Measurements from ENCODE around the gene RPP14.
"Not testable (repeated sequence)": the region's sequence is repeated elsewhere in the genome, so short reads cannot be mapped to it uniquely, and the experiment has no call there.

RPP14 gene

DNA sequence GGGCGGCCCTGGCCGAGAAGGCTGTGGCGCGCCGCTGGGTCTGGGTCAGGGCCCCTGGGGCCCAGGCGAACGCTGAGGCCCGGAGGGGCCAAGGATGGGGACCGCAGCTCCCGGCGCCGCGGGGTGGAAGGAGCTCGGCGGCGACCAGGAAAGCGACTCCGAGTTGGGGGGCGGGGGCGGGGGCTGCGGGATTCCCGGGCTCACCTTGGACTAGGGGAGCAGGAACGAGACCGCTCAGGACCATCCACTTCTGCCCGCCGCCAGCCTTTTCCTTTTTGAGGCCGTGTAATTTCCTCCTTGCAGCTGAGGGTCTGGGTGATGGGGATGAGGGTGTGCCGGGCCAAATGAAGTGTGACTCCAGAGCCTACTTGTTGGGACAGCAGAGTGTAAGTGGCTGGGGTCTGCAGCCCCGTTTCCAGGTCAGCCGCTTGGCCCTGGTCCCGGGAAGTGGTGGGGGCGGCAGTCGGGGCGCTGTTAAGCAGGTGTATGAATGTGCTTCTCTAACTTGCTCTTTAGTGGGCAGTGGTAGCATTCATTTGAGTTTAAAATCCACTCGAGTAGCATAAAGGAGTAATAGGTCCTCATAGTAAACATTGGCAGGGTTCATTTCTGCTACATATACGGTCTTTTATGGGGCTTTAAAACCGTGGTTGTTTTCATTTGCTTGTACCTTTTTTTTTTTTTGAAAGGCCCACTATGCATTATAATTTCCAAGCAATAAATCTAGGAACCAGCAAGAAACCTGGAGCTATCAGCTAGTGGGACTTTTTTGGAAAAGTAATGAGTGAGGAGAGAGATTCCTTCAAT lies 27.4 kb downstream of the RPP14 start:
- DNase-seq, result peak; percentile 23

DNA sequence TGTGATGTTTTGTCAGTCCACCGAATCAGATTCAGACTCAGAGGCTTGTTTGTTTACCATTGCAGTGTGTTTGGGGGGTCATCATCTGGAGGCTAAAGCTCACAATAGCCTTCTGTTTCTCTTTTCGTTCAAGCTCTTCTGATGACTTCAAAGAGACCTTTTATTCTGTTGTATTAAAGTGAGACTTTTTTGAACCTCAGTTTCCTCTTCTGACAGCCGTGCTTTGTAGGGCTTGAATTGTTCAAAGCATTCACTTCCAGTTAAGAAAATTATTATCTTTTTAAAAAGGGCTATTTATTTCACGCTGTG lies 27.9 kb downstream of the RPP14 start:
- DNase-seq, result no peak

DNA sequence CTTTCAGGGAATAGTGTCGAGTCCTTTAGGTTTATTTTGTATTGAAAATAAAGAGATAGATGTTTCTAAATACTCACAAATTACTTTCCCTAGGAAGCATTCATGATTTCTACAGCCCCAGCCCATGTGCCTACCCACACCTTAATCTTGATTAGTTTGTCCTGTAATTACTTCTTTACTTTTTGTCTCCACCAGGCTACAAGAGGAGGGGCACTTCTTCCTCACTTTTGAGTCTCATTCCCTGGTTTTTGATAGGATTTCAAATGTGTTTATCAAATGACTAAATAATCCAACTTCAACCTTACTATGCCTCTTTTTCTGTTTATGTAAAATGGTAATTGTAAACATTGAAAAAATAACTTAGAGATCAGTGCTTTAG lies 28.4 kb downstream of the RPP14 start:
- no peak for DNase-seq

DNA sequence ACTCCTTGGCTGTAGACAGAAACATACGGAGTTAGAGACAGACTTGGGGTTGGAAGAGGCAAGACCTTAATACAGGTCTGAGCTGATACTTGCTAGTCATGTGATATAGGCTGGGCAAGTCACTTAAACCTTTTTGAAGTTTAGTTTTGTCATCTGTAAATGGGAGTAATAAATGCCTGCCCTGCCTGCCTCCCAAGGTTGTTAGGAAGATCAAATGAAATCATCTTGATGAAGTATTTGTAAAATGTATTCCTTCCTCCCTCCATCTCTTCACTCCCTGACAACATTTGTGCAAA lies 29.6 kb downstream of the RPP14 start:
- no peak for DNase-seq

DNA sequence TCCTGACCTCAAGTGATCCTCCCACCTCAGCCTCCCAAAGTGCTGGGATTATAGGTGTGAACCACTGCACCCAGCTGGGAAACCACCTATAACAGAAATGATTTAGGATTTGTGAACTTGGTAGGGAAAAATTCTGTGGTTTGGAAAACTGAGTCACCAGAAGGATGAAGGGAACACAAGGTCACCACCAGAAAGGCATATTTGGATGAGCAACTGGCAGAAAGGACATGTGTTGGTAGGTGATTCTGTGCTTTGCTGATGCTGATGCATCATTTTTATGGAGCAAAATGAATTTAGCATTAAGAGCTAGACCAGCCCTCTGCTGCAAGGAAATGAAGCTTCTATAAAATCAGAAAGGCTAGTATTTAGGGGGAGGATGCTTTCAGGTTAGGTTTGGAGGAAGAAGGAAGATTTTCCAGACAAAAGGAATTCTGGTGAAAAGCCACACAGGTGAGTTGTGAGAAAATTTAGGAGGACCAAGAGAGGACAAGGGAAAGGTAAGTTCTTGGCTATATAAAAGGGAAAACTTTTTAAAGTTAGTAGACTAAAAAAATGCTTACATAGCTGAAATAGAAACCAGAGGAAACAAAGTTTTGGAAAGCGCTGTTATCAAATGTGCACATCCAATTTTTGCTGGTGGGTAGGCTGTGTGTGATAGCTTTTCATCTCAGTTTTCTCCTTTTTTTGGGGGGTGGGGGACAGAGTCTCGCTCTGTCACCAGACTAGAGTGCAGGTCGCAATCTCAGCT lies 30.3 kb downstream of the RPP14 start:
- DNase-seq, result no peak

DNA sequence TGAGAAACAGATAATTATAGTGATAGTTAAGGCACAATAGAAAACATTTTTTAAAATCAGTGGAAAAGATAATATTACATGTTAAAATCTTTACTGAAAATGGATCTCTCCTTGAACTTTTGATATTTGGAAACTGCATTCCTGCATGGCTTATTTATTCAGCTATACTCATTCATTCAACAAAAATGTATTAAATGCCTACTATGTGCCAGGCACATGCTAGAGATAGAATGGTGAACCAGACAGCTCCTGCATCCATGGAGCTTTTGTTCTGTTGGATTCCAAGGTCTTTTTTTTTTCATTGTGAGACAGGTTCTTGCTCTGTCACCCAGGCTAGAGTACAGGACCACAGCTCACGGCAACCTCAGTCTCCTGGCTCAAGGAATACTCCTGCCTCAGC lies 31.1 kb downstream of the RPP14 start:
- no peak for DNase-seq

DNA sequence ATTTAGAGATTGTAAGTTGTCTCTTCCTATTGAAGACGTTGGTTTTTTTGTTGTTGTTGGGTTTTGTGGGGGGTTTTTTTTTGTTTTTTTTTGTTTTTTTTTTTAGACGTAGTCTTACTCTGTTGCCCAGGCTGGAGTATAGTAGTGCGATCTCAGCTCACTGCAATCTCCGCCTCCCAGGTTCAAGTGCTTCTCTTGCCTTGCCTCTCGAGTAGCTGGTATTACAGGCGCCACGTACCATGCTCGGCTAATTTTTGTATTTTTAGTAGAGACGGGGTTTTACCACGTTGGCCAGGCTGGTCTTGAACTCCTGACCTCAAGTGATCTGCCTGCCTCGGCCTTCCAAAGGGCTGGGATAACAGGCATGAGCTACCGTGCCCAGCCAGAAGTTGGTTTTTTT lies 33.1 kb downstream of the RPP14 start:
- DNase-seq, result not testable (repeated sequence)

DNA sequence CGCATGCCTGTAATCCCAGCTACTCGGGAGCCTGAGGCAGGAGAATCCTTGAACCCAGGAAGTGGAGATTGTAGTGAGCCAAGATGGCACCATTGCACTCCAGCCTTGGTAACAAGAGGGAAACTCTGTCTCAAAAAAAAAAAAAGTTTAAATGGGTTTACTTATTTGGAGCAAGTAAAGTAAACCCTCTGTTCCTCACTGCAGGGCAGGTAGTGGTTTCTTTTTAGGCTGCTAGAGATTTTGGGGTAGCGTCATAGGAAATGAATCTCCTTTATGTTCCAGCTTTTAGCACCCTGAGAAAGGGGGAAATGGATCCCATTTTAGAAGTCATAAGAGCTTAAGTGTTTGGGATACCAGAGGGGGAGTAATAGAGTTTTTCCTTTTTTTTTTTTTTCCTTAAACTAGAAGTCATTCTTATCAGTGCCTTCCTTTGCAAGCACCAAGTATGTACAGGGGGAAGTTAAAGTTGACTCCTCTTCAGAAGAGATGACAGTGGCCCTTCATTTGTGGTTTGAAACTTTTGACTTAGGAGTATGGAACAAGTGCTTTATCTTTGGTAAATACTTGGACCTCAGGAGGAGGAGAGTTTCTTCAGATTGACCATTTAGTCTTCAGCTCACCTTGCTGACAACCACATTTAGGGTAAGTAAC lies 34.7 kb downstream of the RPP14 start:
- DNase-seq, result no peak

DNA sequence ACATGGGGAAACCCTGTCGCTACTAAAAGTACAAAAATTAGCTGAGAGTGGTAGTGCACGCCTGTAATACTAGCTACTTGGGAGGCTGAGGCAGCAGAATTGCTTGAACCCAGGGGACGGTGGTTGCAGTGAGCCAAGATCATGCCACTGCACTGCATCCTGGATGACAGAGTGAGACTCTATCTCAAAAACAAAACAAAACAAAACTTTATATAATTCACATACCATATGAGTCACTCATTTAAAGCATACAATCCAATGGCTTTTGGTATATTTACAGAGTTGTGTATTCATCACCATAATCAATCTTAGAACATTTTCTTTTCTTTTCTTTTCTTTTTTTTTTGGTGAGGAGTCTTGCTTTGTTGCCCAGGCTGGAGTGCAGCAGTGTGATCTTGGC lies 35.3 kb downstream of the RPP14 start:
- no peak for DNase-seq

DNA sequence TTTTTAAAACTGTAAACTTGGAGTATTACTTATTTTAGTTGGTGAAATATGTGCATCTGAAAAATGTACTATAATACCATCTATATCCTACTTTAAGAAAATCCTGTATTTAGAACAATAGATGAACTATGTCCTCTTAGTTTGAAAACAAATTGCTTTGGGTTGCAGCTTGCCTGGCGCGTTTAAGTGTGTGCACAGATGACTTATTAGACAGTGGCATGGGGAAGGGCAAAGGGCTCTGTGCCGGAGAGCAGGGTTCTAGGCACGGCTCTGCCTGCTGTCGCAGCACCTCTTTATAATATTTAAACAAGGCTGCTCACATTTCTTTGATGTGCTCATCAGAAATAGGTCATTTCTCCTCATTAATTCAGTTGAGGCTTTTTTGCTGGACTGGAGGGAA lies 36.6 kb downstream of the RPP14 start:
- no peak for DNase-seq

DNA sequence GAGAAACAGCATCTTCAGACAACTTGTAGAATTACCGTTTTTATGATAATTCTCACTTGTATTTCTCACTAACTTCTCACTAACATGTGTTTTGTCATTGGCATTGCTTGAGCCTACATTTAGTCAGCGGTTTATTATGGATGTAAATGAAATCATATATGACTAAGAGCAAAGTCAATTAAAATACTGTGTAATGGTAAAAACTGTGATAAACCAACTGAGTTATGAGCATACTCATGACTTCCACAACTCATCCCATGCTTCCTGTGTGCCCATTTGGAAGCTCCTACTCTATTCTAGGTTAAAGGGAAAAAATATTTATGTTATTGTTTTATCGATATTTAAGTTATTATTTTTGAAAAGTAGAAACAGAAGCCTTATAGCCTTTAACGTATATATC lies 39.4 kb downstream of the RPP14 start:
- DNase-seq, result no peak

DNA sequence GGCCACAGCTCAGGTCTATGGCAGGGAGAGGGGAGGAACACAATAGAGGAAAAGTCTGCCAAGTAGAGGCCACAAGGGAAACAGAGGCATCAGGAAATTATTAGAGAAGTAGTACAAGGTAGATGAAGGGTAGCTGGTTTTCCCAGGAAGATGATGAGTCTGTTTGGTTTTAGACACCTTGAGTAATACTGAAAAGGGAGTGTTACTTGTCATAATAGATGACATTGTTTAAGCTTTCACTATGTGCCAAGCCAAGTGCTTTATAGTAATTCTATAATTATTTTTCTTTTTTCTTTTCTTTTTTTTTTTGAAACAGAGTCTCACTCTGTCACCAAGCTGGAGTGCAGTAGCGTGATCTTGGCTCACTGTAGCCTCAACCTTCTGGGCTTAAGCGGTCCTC lies 40.3 kb downstream of the RPP14 start:
- DNase-seq, result no peak

DNA sequence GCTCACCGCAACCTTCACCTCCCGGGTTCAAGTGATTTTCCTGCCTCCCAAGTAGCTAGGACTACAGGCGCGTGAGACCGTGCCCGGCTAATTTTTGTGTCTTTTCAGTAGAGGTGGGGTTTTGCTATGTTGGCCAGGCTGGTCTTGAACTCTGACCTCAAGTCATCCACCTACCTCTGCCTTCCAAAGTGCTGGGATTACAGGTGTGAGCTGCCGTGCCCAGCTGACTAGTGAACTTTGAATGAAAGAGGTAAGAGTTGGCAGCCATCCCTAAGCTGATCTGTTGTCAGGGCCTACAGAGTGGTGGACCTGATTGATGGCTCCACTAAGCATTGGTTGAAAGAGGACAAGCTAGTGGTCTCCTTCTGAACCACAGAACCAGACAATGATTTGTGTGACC lies 41.9 kb downstream of the RPP14 start:
- DNase-seq, result no peak

DNA sequence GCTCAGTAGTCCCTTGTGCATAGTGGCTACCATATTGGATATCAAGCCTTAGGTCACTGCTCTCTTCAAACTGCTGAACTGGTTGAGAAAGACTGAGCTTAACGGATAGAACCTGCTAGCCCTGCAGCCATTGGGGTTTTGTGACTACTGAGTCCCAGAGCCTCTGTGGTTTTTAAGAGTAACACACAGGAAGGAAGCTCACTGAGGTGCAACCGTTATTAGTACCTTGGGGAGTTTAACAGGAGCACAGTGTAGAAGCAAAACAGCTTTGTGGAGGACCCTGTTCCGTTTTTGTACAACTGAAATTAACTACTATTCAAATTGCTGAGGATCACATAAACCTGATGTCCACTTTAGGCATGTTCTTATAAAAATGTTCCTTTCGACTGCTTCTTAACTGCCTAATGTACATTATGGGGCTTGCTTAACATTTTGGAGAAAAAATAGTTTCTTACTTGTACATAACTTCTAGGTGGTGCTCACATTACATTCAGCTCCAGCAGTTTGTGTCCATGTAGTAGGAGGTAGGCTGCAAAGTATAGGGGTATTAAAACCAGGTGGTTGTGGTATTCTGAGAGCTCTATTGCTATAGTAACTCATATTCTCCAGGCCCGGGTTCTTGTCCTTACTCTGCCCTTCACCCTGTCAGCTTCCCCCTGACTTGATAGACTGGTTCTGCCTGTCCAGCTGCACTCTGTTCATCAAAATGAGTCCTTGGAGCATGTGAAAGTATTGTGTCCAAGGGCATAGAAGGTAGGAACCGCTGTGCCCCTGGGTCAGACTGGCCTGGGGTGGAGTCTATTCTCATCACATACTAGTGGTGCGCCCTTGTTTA lies 44.0 kb downstream of the RPP14 start:
- peak; percentile 13 for DNase-seq

DNA sequence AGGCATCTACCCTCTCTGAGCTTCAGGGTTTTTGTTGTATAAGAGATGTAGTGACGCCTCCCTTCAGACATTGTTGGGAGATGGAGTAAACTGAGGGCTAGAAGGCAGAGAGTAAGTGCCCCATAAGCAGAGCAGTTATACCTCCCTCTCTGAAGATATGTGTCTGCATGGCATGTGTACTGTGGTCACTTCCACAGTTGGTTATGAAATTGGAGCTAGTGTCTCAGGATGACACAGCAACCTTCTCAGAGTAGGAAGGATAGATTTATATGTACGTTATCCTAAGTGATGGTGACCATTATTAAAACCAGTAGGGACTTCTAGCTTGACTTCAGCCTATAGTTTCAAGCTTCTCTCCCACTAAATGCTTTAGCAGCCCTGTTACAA lies 44.6 kb downstream of the RPP14 start:
- DNase-seq, result no peak

DNA sequence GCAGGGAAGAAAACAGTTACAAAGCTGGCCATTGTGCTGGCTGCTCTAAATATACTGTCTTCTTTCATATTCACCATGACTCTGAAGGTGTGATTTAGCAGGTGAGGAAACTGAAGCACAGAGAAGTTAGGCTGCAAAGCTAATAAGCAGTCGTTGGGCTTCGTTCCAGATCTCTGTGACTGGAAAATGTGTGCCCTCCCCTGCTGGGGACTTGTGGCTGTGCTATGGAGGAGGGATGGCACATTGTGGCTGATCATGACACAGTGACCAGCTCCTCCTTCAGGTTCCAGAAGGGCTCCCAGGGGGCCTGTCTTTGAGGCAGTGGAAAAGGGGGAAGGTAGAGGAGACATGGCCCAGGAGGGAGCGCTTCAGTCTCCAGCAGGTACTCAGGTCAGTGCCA lies 45.9 kb downstream of the RPP14 start:
- DNase-seq, result no peak

DNA sequence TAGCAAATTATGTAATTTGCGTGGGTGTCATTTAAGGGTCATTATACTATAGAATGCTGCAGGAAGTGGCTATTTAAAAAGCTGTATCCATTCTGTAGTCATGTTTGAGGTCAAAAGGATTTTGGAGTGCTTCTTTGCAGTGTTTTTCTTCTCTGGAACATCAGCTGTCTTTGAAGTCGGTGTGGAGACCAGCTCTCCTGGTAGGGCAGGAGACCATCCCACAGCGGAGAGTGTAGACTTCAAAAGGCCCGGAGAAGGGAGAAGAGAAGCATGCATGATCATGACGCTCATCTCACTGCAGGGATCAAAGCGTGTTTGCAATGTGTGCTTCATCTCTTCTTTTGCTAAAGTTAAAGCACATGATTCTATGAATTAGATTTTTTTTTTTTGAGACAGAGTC lies 46.6 kb downstream of the RPP14 start:
- DNase-seq, result no peak

DNA sequence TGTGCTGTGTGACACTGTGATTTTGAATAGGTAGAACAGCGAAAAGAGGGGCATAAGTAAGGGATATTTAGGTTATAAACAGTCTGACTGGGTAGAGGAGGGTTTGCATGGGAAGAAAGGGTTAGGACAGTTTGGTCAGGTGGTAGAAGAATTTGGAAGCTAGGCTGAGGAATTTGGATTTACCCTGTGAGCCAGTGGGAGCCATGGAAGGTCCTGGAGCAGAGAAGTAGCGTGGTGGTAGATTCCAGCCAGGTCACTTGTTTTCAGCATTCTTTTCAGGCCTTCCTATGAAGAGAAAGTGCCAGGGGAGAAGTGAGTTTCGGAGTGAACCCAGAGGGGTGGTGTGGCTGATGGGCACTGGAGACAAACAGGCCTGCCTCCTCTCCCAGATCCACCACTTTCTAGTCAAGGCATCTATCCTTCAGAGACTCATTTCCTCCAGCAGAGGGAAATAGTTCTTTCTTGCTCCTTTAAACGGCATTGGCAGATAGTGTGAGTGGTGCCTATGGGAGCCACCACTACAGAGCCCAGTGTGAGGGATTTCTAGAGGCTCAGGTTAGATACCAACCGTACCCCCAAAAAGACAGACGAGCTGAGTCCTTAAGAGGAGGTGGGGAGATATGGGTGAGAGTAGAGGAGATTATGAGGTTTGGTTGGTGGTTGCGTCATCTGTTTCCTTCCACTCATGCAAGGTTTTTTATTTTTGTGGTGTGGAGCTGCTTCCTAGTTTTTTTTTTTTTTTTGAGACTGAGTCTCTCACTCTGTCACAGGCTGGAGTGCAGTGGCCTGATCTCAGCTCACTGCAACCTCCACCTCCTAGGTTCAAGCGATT lies 47.9 kb downstream of the RPP14 start:
- peak; percentile 17 for DNase-seq

DNA sequence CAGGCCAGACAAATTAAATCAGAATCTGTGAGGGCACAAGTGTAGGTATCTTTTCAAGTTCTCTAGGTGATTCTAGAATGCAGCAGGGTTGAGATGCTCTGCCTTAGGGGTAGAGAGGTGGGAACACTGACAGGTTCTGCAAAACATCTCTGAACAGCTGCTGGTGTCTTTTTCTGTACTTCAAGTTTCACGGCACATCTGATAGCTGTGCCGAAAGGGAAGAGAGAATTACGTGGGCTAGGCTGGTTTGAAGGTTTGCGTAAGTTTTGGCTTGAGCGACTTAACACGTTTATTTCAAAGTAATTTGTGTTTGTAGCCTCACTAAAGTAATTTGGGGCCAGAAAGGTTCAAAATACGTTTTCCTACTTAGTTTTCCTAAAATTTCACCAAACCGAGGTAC lies 49.1 kb downstream of the RPP14 start:
- no peak for DNase-seq

DNA sequence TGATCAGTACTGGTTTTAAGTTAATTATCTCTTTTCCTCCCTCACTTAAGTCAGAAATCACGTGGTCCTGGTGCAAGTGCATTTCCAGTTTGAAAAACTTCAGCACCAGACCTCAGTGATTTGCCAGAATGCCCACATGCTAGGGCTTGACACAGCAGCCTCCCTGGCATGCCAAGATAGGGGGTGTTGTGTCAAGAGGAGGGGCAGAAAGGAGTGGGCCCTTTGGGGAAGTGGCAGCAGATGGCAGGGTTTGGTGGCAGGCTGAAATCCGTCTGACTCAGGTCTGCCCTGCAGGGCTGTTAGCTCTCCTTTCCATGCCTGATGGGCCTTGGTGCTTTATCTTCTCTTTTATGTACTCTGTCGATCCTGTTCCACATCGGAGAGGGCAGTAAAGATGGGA lies 50.0 kb downstream of the RPP14 start:
- no peak for DNase-seq

DNA sequence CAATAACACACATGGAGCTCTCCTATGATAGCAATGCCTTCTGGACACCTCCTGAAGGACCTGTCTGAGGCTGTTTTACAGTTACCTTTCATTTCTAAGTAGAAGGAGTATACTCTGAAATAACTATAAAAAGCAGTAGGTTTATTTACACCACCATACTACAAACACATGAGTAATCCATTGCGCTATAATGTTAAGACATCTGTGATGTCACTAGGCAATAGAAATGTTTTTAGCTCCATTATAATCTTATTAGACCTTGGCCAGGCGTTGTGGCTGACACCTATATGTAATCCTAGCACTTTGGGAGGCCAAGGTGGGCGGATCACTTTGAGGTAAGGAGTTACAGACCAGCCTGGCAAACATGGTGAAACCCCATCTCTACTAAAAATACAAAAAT lies 51.4 kb downstream of the RPP14 start:
- no peak for DNase-seq

DNA sequence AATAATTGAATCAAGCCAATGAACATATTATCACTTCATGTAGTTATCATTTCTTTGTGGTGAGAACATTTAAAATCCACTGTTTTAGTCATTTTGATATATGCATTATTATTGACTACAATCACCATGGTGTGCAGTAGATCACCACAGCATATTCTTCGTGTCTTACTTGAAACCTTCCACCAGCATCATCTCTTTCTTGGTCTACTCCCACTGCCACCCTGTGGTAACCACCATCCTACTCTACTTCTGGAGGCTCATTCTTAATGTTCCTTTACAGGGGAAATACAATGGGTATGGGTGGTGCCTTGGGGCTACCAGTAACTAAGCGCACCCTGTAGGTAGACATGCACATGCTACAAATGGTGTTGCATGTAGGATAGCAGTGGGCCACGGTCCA lies 52.0 kb downstream of the RPP14 start:
- no peak for DNase-seq

DNA sequence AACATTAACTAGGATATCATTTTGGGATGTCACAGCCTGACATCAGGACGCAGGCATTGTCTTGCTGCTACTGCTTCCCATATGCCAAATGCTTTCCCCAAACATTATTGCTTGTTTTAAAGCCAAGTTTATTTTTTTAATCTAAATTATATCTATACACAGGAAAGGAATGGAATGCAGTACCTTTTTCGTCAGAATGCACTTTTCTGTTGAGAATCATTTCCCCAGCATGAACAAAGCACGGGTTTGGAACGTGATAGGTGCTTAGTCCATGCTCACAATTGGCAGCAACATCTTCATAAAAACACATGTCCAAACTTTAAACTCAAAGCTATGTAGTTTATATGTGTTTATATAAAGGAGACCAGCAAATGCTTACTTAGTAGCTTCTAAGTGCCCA lies 52.8 kb downstream of the RPP14 start:
- no peak for DNase-seq
